A549 (cell line): ENCODE results near the gene POU6F1.

Source experiments
- BHLHE40 ChIP-seq: IDR thresholded peaks from 2 replicates; pipeline ENCODE4 v1.6.1; 2012; ENCODE audit warnings: low read depth, low read length, inconsistent platforms
- CBX8 ChIP-seq: fragments of 200-600 bp; sonication (generic); IDR thresholded peaks from 2 replicates; pipeline ENCODE4 v1.6.1; 2016
- CEBPB ChIP-seq, 2 experiments: fragments of >200 bp in 1 of 2; sonication (Bioruptor Twin) in 1 of 2; formaldehyde crosslinking in 1 of 2; IDR thresholded peaks; 2 replicates each; pipeline ENCODE4 v1.6.1; 2012 to 2016
- CTCF ChIP-seq: fragments of >200 bp; sonication (Bioruptor Twin); formaldehyde crosslinking; IDR thresholded peaks from 3 replicates; pipeline ENCODE4 v1.5.1; 2016
- EP300 ChIP-seq, 2 experiments: fragments of >200 bp; sonication (Bioruptor Twin); formaldehyde crosslinking; IDR thresholded peaks; 2 replicates in 1 of 2; 3 replicates in 1 of 2; pipeline ENCODE4 v1.6.1; 2016 to 2017
- FOXS1 ChIP-seq: fragments of 250-450 bp; sonication (Bioruptor Pico); IDR thresholded peaks from 2 replicates; pipeline ENCODE4 v1.5.0; 2020; ENCODE audit warnings: mild to moderate bottlenecking, moderate library complexity
- HOXA7 ChIP-seq: fragments of 250-450 bp; sonication (Bioruptor Pico); IDR thresholded peaks from 2 replicates; pipeline ENCODE4 v1.5.0; 2020; ENCODE audit warnings: mild to moderate bottlenecking, moderate library complexity
- PHF8 ChIP-seq: fragments of 200-600 bp; sonication (generic); IDR thresholded peaks from 2 replicates; pipeline ENCODE4 v1.6.1; 2016; ENCODE audit warnings: low read depth, mild to moderate bottlenecking, antibody characterized with exemption, moderate library complexity, borderline replicate concordance
- POLR2A ChIP-seq: IDR thresholded peaks from 2 replicates; pipeline ENCODE4 v1.6.1; 2012; ENCODE audit warnings: mild to moderate bottlenecking, low read length
- RAD21 ChIP-seq, 2 experiments: fragments of >200 bp in 1 of 2; sonication (Bioruptor Twin) in 1 of 2; formaldehyde crosslinking in 1 of 2; IDR thresholded peaks in 1 of 2; conservative IDR thresholded peaks in 1 of 2; 2 replicates in 1 of 2; 3 replicates in 1 of 2; pipeline ENCODE4 v1.6.1; 2012 to 2018; ENCODE audit warnings: inconsistent platforms in 1 of 2
- TFCP2L1 ChIP-seq: fragments of 250-450 bp; sonication (Bioruptor Pico); IDR thresholded peaks from 2 replicates; pipeline ENCODE4 v1.5.0; 2021; ENCODE audit warnings: mild to moderate bottlenecking
- TF ChIP-seq, protein P1 (sequence below): IDR thresholded peaks from 2 replicates; pipeline ENCODE4 v1.6.1; 2012
- TF ChIP-seq, protein P2 (sequence below): fragments of 200-600 bp; sonication (generic); IDR thresholded peaks from 2 replicates; pipeline ENCODE4 v1.6.1; 2016; ENCODE audit warnings: antibody characterized with exemption, mild to moderate bottlenecking, moderate library complexity
- TF ChIP-seq, protein P3 (sequence below): fragments of 450-650 bp; IDR thresholded peaks from 2 replicates; pipeline ENCODE4 v1.6.1; 2014; ENCODE audit warnings: antibody characterized with exemption

DNA sequence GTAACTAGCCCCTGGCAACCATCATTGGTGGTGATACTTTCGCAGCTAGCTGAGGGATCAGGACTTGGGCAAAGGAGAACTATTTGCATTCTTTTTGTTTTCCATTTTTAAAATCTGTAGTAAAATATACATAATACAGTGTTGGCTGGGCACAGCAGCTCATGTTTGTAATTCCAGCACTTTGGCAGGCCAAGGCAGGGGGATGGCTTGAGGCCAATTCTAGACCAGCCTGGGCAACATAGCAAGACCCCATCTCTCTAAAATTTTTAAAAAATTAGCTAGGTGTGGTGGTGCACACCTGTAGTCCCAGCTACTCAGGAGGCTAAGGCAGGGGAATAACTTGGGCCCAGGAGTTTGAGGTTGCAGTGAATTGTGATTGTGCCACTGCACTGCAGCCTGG, 64.9 kb downstream of the POU6F1 start:
- TF ChIP-seq, protein P1, sequence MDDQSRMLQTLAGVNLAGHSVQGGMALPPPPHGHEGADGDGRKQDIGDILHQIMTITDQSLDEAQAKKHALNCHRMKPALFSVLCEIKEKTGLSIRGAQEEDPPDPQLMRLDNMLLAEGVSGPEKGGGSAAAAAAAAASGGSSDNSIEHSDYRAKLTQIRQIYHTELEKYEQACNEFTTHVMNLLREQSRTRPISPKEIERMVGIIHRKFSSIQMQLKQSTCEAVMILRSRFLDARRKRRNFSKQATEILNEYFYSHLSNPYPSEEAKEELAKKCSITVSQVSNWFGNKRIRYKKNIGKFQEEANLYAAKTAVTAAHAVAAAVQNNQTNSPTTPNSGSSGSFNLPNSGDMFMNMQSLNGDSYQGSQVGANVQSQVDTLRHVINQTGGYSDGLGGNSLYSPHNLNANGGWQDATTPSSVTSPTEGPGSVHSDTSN, result no peak
- TF ChIP-seq CTCF (no peak), FOXS1 (CRISPR knock-in tag) (no peak), EP300 (IDR thresholded peaks at IDR 0.05) (no peak), CBX8 (no peak), PHF8 (no peak), POLR2A (no peak), BHLHE40 (no peak), CEBPB (IDR thresholded peaks at IDR 0.05) (no peak), TFCP2L1 (CRISPR knock-in tag) (no peak), RAD21 (conservative IDR thresholded peaks at IDR 0.05 in 1 of 2, IDR thresholded peaks at IDR 0.05 in 1 of 2) (no peak), HOXA7 (no peak)
- TF ChIP-seq, protein P2, sequence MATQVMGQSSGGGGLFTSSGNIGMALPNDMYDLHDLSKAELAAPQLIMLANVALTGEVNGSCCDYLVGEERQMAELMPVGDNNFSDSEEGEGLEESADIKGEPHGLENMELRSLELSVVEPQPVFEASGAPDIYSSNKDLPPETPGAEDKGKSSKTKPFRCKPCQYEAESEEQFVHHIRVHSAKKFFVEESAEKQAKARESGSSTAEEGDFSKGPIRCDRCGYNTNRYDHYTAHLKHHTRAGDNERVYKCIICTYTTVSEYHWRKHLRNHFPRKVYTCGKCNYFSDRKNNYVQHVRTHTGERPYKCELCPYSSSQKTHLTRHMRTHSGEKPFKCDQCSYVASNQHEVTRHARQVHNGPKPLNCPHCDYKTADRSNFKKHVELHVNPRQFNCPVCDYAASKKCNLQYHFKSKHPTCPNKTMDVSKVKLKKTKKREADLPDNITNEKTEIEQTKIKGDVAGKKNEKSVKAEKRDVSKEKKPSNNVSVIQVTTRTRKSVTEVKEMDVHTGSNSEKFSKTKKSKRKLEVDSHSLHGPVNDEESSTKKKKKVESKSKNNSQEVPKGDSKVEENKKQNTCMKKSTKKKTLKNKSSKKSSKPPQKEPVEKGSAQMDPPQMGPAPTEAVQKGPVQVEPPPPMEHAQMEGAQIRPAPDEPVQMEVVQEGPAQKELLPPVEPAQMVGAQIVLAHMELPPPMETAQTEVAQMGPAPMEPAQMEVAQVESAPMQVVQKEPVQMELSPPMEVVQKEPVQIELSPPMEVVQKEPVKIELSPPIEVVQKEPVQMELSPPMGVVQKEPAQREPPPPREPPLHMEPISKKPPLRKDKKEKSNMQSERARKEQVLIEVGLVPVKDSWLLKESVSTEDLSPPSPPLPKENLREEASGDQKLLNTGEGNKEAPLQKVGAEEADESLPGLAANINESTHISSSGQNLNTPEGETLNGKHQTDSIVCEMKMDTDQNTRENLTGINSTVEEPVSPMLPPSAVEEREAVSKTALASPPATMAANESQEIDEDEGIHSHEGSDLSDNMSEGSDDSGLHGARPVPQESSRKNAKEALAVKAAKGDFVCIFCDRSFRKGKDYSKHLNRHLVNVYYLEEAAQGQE, result no peak
- TF ChIP-seq, protein P3, sequence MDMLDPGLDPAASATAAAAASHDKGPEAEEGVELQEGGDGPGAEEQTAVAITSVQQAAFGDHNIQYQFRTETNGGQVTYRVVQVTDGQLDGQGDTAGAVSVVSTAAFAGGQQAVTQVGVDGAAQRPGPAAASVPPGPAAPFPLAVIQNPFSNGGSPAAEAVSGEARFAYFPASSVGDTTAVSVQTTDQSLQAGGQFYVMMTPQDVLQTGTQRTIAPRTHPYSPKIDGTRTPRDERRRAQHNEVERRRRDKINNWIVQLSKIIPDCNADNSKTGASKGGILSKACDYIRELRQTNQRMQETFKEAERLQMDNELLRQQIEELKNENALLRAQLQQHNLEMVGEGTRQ, result no peak
